IgD-negative memory B cell (primary cell): Measurements from ENCODE around the gene FAM149A. TPM values are rescaled to one million over a fixed set of nuclear protein-coding genes. Genes with fewer than 3 reads are reported as not detected.

Source experiments
- H3K27ac Mint-ChIP-seq, 3 donors: one replicate each; pipeline ENCODE4 v1.8.0; 2020 to 2022; ENCODE audit warnings: mild to moderate bottlenecking in 3 of 3, mixed read lengths in 3 of 3, moderate library complexity in 1 of 3
- H3K27me3 Mint-ChIP-seq: one replicate; pipeline ENCODE4 v1.8.0; 2021; ENCODE audit warnings: mixed read lengths
- H3K36me3 Mint-ChIP-seq: one replicate; pipeline ENCODE4 v1.8.0; 2020; ENCODE audit warnings: mild to moderate bottlenecking, mixed read lengths
- H3K4me1 Mint-ChIP-seq, 3 donors: one replicate each; pipeline ENCODE4 v1.8.0; 2020 to 2022; ENCODE audit warnings: mixed read lengths in 3 of 3, mild to moderate bottlenecking in 1 of 3
- H3K4me3 Mint-ChIP-seq, 4 donors: one replicate each; pipeline ENCODE4 v1.8.0; 2020 to 2022; ENCODE audit warnings: mild to moderate bottlenecking in 4 of 4, mixed read lengths in 4 of 4, moderate library complexity in 3 of 4
- H3K9me3 Mint-ChIP-seq, 3 donors: one replicate each; pipeline ENCODE4 v1.8.0; 2020 to 2021; ENCODE audit warnings: mixed read lengths in 3 of 3, mild to moderate bottlenecking in 1 of 3
- polyA plus RNA-seq: library from polyadenylated mRNA; unstranded; fragments of 300-500 nt; fragmentation: Illumina TruSeq; gene quantifications from one replicate; pipeline ENCODE4 v1.2.3, GENCODE V29; 2021

The FAM149A gene
- not detected for polyA plus RNA-seq

DNA sequence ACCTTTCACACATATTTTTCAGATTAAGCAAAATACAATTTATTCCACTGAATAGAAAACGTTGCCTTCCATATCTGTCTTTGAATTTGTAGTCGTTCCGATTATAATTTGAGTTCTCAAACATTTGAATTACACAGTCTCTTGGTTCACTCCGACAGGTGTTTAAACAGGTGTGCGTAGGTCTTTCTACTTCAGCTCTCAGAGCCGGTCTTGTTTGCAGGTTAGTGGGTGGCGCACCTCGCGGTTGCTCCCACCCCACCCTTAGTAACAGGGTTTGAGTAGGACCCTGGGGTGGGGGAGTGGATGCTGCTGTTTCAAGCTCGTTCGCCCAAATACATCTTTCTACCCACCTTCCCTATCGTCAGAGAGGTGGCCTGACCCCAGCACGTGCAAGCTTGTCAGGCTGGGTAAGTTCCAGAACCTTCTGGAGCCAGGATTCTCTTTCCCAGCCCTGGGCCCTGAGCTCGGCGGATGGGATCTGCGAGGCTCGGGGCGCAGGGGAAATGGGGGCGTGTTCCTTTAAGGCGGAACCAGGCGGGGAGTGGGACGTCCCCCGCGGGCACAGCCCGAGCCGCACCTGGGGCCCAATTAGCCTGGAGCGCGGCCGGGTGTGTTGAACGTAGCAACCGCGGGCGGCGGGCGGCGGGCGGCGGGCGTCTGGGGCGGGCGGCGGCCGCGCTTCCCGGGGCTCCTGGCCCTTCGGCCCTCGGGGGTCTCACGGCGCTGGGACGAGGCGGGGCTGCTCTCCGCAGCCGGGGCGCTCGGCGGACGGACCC, at the start of gene FAM149A:
Gene FAM149A (plus strand): TSS at position 591 of the 776 bp plus-strand sequence.
- H3K4me3 Mint-ChIP-seq = peak within 1 kb of the TSS; percentile 55 to 90 (median 81)
- H3K27me3 Mint-ChIP-seq = peaks cover 64% of the 10 kb centered on the region
- peaks cover 4 to 13% (median 5%) of the 10 kb centered on the region in 3 donors for H3K4me1 Mint-ChIP-seq
- H3K27ac Mint-ChIP-seq = no peak within 1 kb of the TSS
- H3K9me3 Mint-ChIP-seq = peaks cover 0 to 2% (median 0%) of the 10 kb centered on the region in 3 donors
- H3K36me3 Mint-ChIP-seq = no peaks in the 10 kb centered on the region

DNA sequence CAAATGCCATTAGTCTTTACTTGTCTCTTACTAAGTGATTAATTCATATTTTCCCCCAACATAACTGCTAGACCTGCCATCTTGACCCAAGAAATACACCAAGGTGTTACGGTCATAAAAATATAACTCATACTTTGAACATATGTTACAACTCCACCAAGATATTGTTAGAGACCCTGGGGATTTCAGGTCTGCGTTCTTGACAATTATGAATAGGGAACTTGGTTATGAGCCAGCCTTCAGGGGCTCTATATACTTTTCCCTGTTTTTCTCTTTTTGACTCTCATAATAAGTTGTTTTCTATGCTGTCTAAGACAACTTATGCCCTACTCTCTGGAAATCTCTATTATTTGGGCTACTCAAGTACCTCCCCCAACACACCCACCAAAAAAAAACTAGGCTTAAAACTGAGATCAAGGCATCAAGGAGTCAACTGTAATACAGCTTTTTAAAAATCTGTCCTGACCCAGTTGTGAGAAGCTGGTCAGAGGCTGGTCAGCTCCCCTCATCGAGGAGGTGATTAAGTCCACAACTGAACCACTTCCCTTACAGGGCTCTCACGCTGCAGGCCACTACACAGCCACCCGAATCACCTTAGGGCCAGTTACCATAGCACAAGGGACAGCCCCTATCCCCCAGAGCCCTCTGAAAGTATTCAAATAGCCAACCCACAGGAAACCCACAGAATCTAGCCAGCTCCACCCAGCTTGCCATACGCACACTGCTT, 46.1 kb upstream of the FAM149A start:
- peaks cover 0 to 13% (median 0%) of the 10 kb centered on the region in 3 donors for H3K9me3 Mint-ChIP-seq
- peaks cover 32% of the 10 kb centered on the region for H3K27me3 Mint-ChIP-seq
- peak overlapping the region; percentile 8 to 33 (median 19) for H3K27ac Mint-ChIP-seq
- H3K4me3 Mint-ChIP-seq = peak overlapping the region in 2 of 4 donors; percentile 77 to 91
- H3K36me3 Mint-ChIP-seq = no peaks in the 10 kb centered on the region
- H3K4me1 Mint-ChIP-seq = peaks cover 9 to 16% (median 15%) of the 10 kb centered on the region in 3 donors

DNA sequence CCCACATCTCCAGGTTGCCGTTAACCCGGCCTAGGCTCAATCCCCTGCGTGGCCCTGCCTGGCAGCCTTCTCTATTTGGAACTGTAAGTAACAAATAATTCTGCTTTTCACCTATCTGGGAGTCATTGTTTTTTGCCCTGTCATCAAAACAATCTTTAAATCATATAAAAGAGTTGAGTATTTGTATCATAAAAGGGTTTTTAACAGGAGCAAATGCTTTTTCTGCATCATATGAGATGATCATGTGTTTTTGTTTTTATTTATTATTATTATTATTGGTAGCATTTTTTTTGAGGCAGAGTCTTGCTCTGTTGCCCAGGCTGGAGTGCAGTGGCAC, 45.6 kb upstream of the FAM149A start:
- H3K27me3 Mint-ChIP-seq = peaks cover 34% of the 10 kb centered on the region
- peak overlapping the region in 2 of 4 donors; percentile 77 to 91 for H3K4me3 Mint-ChIP-seq
- H3K4me1 Mint-ChIP-seq = peaks cover 9 to 16% (median 15%) of the 10 kb centered on the region in 3 donors
- H3K36me3 Mint-ChIP-seq = no peaks in the 10 kb centered on the region
- peaks cover 0 to 13% (median 0%) of the 10 kb centered on the region in 3 donors for H3K9me3 Mint-ChIP-seq
- peak overlapping the region in 2 of 3 donors; percentile 8 to 33 for H3K27ac Mint-ChIP-seq

DNA sequence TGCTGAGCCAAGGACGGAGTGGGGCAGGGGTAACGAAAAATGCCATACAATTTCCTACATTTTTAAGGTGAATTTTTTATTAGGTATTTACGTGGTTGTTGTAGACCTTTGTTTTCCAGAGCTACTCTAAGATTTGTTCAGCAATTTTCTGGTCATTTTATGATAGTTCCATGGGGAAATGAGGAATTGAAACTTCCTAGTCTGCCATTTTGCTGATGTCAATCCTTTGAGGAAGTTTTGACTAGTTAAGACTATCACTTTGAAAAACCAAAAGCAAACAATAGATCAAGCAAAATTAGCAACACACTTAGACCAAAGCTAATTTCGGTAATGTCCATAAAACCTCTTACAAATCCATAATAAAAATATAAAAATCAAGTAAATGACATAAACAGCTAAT, 42.6 kb upstream of the FAM149A start:
- Mint-ChIP-seq H3K36me3 (no peaks in the 10 kb centered on the region), H3K9me3 (peaks cover 0 to 10% (median 0%) of the 10 kb centered on the region in 3 donors), H3K4me1 (peaks cover 9 to 16% (median 15%) of the 10 kb centered on the region in 3 donors), H3K27me3 (peaks cover 44% of the 10 kb centered on the region), H3K27ac (no peak overlapping the region), H3K4me3 (no peak overlapping the region)

DNA sequence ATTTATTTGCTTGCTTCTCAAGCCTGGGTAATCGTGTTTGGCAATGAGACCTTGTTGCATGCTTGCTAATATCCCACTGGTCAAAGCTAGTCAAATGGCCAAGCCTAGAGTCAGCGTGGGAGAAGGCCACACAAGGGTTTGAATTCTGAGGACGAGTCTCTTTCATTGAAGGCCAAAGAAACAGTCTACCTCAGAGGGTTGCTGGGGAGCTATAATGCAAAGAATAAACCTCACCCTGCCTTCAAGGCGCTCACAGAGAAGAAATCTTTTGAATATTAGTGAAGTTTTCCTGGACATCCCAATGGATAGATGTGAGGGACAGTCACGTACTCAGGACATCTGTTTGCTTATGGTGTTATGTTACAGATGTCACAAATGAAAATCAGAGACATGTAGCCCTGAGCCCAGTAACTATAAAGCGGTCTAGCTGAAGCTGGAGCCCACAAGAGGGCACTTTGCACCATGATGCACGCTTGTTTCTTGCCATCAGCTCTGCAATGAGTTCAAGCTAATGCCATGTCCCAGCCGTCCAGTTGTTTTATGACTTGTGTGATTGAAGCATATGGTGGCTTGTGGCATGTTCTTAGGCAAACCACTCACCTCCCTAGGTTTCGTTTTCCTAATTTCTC, 36.6 kb upstream of the FAM149A start:
- peaks cover 31% of the 10 kb centered on the region for H3K27me3 Mint-ChIP-seq
- H3K27ac Mint-ChIP-seq = peak overlapping the region in 1 of 3 donors; percentile 65
- peak overlapping the region in 1 of 4 donors; percentile 91 for H3K4me3 Mint-ChIP-seq
- H3K36me3 Mint-ChIP-seq = peaks cover 2% of the 10 kb centered on the region
- peaks cover 4 to 12% (median 11%) of the 10 kb centered on the region in 3 donors for H3K4me1 Mint-ChIP-seq
- no peaks in the 10 kb centered on the region for H3K9me3 Mint-ChIP-seq

DNA sequence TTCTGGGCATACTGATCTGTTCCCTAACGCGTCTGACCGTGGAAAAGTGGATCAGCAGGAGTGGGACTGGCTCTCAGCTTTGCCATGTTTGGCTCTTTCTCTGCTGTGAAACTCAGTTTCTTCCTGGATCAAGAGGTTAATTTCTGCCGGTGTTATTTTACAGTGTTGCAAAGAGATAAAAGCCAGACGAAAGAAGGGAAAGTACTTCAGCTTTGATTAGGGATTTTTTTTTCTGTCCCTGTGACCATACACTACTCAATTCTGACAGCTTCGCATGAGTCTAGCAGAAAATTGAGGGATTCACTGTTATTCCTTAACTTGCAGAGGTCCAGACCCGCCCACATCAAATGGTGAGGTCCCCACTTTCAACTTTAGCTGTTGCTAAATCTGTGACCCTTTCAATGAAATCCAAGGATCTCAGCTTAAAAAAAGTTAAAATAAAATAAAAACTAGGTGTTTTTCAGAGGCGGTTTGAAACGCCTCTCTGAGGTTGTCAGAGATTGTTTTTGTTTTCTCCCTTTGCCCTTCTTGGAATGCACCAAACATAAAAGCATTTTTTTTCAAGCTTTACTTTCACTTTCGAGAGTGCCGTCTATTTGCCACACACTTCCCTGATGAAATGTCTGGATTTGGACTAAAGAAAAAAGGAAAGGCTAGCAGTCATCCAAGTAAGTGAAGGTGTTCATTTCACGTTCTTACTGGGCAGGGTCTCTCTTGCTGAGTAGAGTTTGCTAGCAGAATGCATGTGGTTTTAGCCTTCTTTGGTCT, 35.7 kb upstream of the FAM149A start, which contains the start of gene TLR3:
Gene TLR3 (plus strand): TSS at position 576 of the 768 bp plus-strand sequence. CDS start 7,464 bp downstream, outside the sequence.
- peak within 1 kb of the TSS in 1 of 3 donors; percentile 60 for H3K27ac Mint-ChIP-seq
- H3K27me3 Mint-ChIP-seq = peaks cover 26% of the 10 kb centered on the region
- peaks cover 4 to 12% (median 11%) of the 10 kb centered on the region in 3 donors for H3K4me1 Mint-ChIP-seq
- no peaks in the 10 kb centered on the region for H3K9me3 Mint-ChIP-seq
- H3K36me3 Mint-ChIP-seq = peaks cover 2% of the 10 kb centered on the region
- peak within 1 kb of the TSS; percentile 10 to 91 (median 76) for H3K4me3 Mint-ChIP-seq

DNA sequence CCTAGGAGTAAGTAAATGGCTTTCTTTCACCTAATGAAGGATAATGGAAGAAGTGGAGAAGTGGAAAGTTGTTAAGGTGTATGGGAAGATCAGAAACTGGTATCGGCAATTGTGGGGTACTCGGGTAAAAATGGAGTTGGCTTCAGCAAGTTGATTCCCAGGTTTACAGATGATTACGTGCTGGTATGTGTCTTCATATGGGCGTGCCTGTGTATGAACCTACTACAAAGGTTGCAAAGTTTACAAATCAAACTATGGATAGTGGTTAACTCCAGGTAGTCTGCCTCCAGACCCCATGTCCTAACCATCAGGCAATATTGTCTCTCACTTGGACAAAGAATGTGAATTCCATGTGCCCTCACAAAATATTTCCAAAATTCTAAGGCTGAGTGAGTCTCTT, 34.8 kb upstream of the FAM149A start:
- Mint-ChIP-seq H3K27me3 (peaks cover 24% of the 10 kb centered on the region), H3K4me3 (peak overlapping the region in 1 of 4 donors; percentile 49), H3K4me1 (peaks cover 4 to 12% (median 11%) of the 10 kb centered on the region in 3 donors), H3K36me3 (peaks cover 2% of the 10 kb centered on the region), H3K9me3 (no peaks in the 10 kb centered on the region), H3K27ac (no peak overlapping the region)

DNA sequence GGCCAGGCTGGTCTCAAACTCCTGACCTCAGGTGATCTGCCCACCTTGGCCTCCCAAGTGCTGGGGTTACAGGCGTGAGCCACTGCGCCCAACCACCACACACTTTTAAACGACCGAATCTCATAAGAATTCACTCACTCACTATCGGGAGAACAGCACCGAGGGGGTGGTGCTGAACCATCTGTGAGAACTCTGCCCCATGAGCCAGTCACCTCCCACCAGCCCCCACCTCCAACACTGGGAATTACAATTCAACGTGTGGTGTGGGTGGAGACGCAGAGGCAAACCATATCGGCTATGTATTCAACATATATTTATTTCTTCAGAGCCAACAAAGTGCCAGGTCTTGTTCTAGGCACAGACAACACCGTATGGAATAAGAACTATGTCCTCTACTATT, 32.0 kb upstream of the FAM149A start:
- no peak overlapping the region for H3K4me3 Mint-ChIP-seq
- no peak overlapping the region for H3K27ac Mint-ChIP-seq
- no peaks in the 10 kb centered on the region for H3K9me3 Mint-ChIP-seq
- peaks cover 4 to 12% (median 11%) of the 10 kb centered on the region in 3 donors for H3K4me1 Mint-ChIP-seq
- peaks cover 2% of the 10 kb centered on the region for H3K36me3 Mint-ChIP-seq
- H3K27me3 Mint-ChIP-seq = peaks cover 9% of the 10 kb centered on the region

DNA sequence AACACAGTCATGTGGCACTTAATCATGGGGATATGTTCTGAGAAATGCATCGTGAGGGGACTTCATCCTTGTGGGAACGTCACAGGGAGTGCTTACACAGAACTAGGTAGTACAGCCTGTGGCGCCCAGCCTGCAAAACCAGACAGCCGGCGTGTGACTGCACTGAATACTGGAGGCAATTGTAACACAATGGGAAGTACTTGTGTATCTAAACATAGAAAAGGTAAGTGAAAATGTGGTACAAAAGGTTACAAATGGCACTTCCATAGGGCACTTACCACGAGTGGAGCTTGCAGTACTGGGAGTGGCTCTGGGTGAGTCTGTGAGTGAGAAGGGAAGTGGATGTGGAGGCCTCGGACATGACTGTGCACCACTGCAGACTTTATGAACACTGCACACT, 30.3 kb upstream of the FAM149A start:
- no peak overlapping the region for H3K4me3 Mint-ChIP-seq
- H3K4me1 Mint-ChIP-seq = peaks cover 0 to 4% (median 2%) of the 10 kb centered on the region in 3 donors
- H3K9me3 Mint-ChIP-seq = no peaks in the 10 kb centered on the region
- peaks cover 3% of the 10 kb centered on the region for H3K27me3 Mint-ChIP-seq
- no peak overlapping the region for H3K27ac Mint-ChIP-seq
- H3K36me3 Mint-ChIP-seq = peaks cover 2% of the 10 kb centered on the region

DNA sequence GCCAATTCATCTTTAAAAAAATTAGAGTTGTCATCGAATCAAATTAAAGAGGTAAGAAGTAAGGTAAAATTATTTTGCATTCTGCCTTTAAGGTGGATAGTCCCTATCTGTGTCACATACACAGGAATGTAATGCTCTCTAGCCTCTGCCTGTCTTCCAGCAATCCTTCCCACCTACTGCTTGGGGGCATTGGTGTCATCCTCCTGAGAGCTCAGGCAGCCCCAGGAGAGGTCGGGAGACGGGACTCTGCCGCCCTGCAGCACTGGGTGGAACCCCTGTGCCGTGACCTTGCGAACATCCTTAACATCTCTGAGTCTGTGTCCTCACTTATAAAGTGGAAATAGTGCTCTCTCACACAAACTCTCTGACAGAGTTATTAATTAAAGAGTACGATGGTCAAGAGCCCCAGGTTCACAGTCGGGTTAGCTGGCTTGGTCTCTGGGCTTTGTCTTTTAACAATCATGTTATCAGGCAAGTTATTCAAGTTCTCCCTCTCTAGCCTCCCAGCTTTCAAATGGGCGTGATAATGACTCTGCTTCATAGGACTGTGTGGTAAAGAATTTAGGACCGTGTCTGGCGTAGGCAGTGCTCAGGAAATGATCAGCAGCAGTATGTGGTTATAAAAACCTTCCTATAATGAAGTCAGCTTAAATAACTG, 25.4 kb upstream of the FAM149A start:
- no peak overlapping the region for H3K27ac Mint-ChIP-seq

DNA sequence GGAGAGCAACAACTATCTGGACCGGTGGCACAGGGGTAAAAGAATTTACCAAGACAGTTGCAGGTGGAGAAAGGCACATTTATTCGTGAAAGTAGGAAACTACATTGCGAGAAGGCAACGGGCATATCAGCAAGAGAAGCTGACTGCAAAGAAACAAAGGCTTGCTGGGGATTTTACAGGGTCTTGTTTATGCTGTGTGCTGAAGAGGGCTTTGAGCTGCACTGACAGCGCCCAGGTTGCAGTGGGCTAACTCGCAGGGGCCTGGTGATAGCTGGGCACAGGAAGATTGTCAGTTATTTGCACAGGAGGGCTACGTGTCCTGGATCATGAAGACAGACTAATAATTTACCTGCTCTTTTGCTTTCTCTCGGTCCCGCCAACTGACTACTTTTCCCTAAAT, 24.8 kb upstream of the FAM149A start:
- Mint-ChIP-seq H3K27ac (no peak overlapping the region), H3K4me3 (no peak overlapping the region), H3K4me1 (no peaks in the 10 kb centered on the region), H3K9me3 (no peaks in the 10 kb centered on the region), H3K27me3 (peaks cover 12% of the 10 kb centered on the region), H3K36me3 (no peaks in the 10 kb centered on the region)

More for the DNA sequence above, 25.4 kb upstream of the FAM149A start:
- H3K4me3 Mint-ChIP-seq = no peak overlapping the region
- H3K36me3 Mint-ChIP-seq = no peaks in the 10 kb centered on the region
- no peaks in the 10 kb centered on the region for H3K9me3 Mint-ChIP-seq
- no peaks in the 10 kb centered on the region for H3K4me1 Mint-ChIP-seq
- peaks cover 12% of the 10 kb centered on the region for H3K27me3 Mint-ChIP-seq

DNA sequence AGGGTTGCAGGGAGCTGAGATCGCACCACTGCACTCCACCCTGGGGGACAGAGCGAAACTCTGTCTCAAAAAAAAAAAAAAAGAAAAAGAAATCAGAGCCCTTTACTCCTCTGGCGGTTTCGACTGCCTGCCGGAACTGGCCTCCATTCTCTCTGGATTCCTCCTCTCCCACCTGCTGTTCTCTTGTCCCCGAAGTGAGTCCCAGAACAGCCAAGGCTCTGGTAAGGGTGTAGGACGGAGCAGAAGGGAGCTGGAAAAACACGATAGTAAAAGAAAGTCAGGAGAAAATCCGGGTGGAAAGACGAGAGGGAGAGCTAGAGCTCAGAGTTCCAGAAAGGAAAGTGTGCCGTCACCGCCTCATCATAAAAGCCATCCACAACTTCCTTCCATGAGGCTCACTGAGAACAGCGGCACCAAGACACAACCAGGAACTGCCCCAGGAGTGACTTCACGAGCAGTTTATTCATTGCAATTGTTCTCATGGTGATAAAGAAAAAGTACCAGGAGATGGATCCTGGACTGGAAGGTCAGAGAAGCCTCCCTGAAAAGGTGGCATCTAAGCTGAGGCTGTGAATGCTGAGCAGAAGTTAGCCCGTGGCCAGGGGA, 23.2 kb upstream of the FAM149A start:
- Mint-ChIP-seq H3K9me3 (no peaks in the 10 kb centered on the region), H3K4me1 (no peaks in the 10 kb centered on the region), H3K36me3 (no peaks in the 10 kb centered on the region), H3K27ac (no peak overlapping the region), H3K4me3 (no peak overlapping the region), H3K27me3 (peaks cover 12% of the 10 kb centered on the region)

DNA sequence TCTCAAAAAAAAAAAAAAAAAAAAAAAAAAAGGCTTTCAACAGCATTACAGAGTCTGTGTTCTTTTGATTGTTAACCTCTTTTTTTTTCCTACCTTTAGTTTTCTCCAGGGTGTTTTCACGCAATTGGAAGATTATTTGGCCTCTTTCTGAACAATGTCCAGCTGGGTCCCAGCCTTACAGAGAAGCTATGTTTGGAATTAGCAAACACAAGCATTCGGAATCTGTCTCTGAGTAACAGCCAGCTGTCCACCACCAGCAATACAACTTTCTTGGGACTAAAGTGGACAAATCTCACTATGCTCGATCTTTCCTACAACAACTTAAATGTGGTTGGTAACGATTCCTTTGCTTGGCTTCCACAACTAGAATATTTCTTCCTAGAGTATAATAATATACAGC, 22.3 kb upstream of the FAM149A start:
- Mint-ChIP-seq H3K9me3 (no peaks in the 10 kb centered on the region), H3K27me3 (peaks cover 13% of the 10 kb centered on the region), H3K36me3 (no peaks in the 10 kb centered on the region), H3K4me3 (no peak overlapping the region), H3K27ac (no peak overlapping the region), H3K4me1 (no peaks in the 10 kb centered on the region)

DNA sequence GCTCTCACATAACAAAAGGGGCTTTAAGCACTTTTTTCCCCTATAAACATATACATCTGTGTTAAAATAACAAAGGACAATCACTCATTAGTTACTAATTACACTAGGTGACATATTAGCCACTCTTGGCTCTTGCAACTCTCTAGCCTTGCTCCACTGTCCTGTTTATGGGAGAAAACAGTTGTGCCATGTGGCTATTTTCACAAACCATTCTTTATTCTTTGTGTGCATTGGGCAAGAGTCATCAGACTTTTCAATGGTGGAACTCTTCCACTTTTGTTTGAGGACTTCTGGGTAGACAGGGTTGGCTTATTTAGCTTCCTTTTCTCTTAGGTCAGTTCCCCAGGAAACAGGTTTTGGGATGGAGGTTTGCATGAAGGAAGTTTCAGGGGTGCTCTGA, 16.0 kb upstream of the FAM149A start:
- peaks cover 0 to 4% (median 2%) of the 10 kb centered on the region in 3 donors for H3K9me3 Mint-ChIP-seq
- no peak overlapping the region for H3K4me3 Mint-ChIP-seq
- H3K36me3 Mint-ChIP-seq = peaks cover 4% of the 10 kb centered on the region
- H3K27me3 Mint-ChIP-seq = peaks cover 6% of the 10 kb centered on the region
- no peak overlapping the region for H3K27ac Mint-ChIP-seq
- no peaks in the 10 kb centered on the region for H3K4me1 Mint-ChIP-seq
